NCI-H69 (cell line): ENCODE data around the gene ZKSCAN7.
"Not testable (repeated sequence)": the region's sequence is repeated elsewhere in the genome, so short reads cannot be mapped to it uniquely, and the experiment has no call there.

Experiments
- DNase-seq: peaks from one replicate; lab custom pipeline; 2025; lab: John Stamatoyannopoulos, UW

The ZKSCAN7 gene

GRCh38 chr3:44554626-44555592 lies at the start of gene ZKSCAN7:
ZKSCAN7 (plus strand) TSS chr3:44555193; CDS start chr3:44557048, 1,855 bp downstream.
- peak; percentile 80 for DNase-seq

DNA sequence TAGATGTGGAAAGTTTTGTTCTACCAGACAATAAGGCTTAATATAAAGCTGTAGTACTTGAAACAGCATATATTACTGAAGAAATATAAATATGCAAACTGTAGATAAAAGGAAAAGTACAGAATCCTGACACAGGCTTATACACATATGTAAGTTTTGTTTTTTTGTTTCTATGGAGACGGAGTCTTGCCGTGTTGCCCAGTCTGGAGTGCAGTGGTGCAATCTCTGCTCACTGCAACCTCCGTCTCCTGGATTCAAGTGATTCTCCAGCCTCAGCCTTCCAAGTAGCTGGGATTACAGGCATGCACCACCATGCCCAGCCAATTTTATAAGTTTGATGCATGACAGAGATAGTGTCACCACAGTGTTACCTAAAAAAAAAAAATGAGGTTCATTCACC lies 48.4 kb upstream of the ZKSCAN7 start:
- no peak for DNase-seq

- DNase-seq, result no peak
Measured at GRCh38 chr3:44506961-44507360, 48.0 kb upstream of the ZKSCAN7 start.

GRCh38 chr3:44509393-44509921 lies 45.5 kb upstream of the ZKSCAN7 start:
- DNase-seq, result no peak

- DNase-seq, result peak; percentile 27
Measured at GRCh38 chr3:44510000-44510368, 45.0 kb upstream of the ZKSCAN7 start.

DNA sequence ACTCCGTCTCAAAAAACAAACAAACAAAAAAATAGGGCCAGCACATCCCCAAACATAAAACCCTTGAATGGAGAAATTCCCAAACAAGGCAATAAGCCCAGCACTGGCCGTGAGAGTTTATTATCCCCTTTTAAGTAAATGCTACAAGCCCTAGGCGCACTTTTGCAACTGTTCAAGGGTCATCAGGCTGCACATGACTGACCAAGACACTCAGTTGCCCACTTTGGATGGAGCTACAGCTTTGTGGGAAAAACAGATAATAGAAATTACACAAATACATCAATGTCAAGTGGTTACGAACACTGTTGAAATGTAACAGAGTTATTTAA lies 43.8 kb upstream of the ZKSCAN7 start:
- DNase-seq, result no peak

DNA sequence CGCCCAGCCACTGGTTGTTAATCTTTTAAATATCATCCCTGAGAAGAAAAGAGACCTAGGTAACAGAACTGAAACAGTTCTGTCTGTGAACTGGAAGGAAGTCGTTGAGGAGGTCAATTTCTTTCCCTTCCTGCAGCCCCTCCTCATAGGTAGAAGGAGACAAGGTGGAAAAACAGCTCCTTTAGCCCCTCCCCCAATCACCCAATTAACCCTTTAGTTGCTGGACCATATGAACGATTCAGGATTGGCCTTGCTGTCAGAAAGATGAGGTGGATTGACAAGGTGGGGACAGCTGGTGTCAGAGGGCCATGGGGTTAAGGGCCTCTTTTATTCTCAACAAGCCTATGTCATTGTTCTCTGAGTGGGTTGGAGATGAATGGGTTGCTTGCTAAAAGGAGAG lies 41.5 kb upstream of the ZKSCAN7 start:
- no peak for DNase-seq

GRCh38 chr3:44516230-44516629 lies 38.8 kb upstream of the ZKSCAN7 start:
- DNase-seq, result no peak

GRCh38 chr3:44518782-44519156 lies 36.2 kb upstream of the ZKSCAN7 start:
- DNase-seq, result no peak

- DNase-seq, result no peak
Measured at GRCh38 chr3:44521721-44522120, 33.3 kb upstream of the ZKSCAN7 start.

- no peak for DNase-seq
Measured at GRCh38 chr3:44522494-44522933, 32.5 kb upstream of the ZKSCAN7 start.

GRCh38 chr3:44525060-44525459 lies 29.9 kb upstream of the ZKSCAN7 start:
- DNase-seq, result no peak

DNA sequence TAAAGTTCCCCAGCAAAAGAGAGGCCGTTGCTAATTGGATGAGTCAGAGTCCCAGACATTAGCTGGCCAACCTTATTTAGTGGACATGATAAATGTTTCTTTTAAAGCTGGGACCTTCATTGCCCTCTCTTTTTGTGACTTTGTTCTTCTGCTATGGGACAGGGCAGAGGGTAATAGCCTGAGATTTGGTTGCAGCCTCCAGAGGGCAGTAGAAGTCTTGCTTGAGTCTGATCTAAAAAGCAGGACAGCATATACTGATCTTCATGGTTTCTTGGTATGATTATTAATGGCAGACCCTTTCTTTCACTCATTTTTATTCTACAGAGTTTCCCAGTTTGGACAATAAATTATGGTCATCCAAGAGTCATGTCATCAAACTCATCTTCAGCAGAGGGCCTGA lies 25.1 kb upstream of the ZKSCAN7 start:
- peak; percentile 10 for DNase-seq

DNA sequence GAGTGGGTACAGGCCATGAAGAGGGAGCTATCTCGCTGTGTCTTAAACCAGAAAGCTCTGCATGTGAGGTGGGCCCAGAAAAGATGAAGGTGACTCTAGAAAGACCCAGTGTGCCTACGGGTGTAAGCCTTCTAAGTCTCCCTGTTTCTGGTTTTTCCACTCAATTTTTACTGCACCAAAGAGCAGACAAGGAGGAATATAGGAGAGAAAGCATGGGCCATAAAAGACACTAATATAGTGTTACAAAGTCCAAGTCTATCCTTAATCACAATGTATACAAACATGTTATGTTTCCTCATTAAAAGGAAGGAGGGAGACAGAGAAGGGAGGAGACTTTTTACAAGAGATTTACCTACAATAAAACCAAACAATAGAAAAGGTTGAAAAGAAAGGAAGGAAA lies 24.1 kb upstream of the ZKSCAN7 start:
- DNase-seq, result no peak

- not testable (repeated sequence) for DNase-seq
Measured at GRCh38 chr3:44534659-44535058, 20.3 kb upstream of the ZKSCAN7 start.

DNA sequence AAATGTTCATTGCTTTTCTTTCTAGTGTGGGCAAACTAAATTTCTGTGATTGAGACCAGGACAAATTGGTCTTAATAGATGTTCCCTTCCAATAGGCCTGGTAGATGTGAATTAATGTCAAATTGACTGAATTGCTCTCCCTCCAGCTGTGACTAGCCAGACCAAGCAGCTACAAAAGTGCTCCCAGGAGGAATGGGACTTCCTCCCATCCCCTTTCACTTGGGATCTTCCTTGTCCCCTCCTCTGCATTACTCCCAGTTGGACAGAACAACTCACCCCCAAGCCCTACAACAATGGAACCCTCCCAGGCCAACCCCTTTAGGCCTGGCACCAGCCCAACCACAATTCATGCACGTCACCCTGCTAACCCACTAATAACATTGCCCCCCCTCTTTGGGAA lies 19.6 kb upstream of the ZKSCAN7 start:
- no peak for DNase-seq

DNA sequence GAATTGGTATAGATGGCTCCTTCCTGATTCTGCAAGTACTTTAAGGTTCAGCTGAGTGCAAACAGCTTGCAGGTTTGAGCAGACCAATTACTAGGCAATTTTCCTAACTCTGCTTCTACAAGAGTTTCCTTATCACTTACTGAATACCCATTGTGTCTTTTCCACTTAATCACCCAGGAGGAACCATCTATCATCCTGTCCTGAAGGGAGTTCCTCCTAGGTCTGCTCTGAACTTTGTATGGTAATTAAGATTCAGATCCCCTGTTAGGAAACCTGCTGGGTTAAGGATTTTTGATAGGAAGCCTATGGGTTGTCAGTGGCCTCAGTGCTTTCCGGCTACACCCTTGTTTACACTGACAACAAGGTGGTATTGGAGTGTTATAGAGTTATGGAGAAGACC lies 10.2 kb upstream of the ZKSCAN7 start:
- not testable (repeated sequence) for DNase-seq

DNA sequence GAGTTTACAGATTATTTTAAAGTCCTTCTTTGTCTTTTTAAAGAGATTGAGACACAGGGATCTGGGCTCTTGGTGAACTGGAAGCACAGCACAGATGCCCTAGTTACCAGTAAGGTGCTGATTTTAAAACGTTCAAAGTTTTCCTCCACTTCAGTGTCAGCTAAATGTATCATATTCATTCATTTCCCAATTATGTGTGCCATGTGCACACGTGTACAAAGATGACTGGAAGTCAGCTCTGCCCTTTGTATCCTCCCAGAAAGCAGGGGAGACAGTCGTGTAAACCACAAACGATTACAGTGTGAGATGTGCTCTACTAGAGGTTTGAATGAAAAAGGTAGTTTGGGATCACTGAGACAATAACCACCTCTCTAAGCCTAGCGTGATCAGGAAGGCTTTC lies 730 bp downstream of the ZKSCAN7 start:
- peak; percentile 0 for DNase-seq

DNA sequence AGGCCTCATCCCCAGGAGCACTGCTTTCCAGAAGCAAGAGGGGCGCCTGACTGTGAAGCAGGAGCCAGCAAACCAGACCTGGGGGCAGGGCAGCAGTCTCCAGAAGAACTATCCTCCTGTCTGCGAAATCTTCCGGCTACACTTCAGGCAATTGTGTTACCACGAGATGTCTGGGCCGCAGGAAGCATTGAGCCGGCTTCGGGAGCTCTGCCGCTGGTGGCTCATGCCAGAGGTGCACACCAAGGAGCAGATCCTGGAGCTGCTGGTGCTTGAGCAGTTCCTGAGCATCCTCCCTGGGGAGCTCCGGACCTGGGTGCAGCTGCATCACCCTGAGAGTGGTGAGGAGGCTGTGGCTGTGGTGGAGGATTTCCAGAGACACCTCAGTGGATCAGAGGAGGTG lies 2.1 kb downstream of the ZKSCAN7 start:
- DNase-seq, result no peak

- DNase-seq, result no peak
Measured at GRCh38 chr3:44561076-44561475, 6.1 kb downstream of the ZKSCAN7 start.

- no peak for DNase-seq
Measured at GRCh38 chr3:44562147-44562546, 7.2 kb downstream of the ZKSCAN7 start.

GRCh38 chr3:44568561-44568960 lies 13.6 kb downstream of the ZKSCAN7 start:
- no peak for DNase-seq

GRCh38 chr3:44571024-44571423 lies 16.0 kb downstream of the ZKSCAN7 start:
- no peak for DNase-seq

- no peak for DNase-seq
Measured at GRCh38 chr3:44576613-44577012, 21.6 kb downstream of the ZKSCAN7 start.
